K562 (cell line): Measurements from ENCODE around the gene CCNT2. TPM values are rescaled to one million over a fixed set of nuclear protein-coding genes. Genes with fewer than 3 reads are reported as not detected.
A peak's percentile ranks its signal among the peaks of the same experiment; 100 is the strongest.

Experiments used
- C11orf30 ChIP-seq: fragments of 450-650 bp; IDR thresholded peaks from 2 replicates; pipeline ENCODE4 v1.6.1; 2016; ENCODE audit warnings: low read depth, mild to moderate bottlenecking
- EHMT2 ChIP-seq: fragments of 450-650 bp; IDR thresholded peaks from 2 replicates; pipeline ENCODE4 v1.6.1; 2018; ENCODE audit warnings: antibody characterized with exemption
- JUNB ChIP-seq: fragments of 450-650 bp; formaldehyde crosslinking; conservative IDR thresholded peaks from 2 replicates; pipeline ENCODE4 v1.4.0; 2020; ENCODE audit warnings: mild to moderate bottlenecking
- MED1 ChIP-seq: sonication (generic); formaldehyde crosslinking; IDR thresholded peaks from 2 replicates; pipeline ENCODE4 v1.8.1; 2023; ENCODE audit warnings: missing genetic modification reagents, borderline replicate concordance
- PHF20 ChIP-seq: fragments of 450-650 bp; IDR thresholded peaks from 2 replicates; pipeline ENCODE4 v1.6.1; 2018; ENCODE audit not compliant: partially characterized antibody
- POLR2A ChIP-seq: fragments of 450-650 bp; conservative IDR thresholded peaks from 2 replicates; pipeline ENCODE4 v1.6.1; 2016
- PTBP1 ChIP-seq: fragments of 200-400 bp; formaldehyde crosslinking; IDR thresholded peaks from 2 replicates; pipeline ENCODE4 v1.6.1; 2017; ENCODE audit warnings: low read depth, low read length
- SIX5 ChIP-seq, 2 experiments: IDR thresholded peaks; 2 replicates each; pipeline ENCODE4 v1.6.1; 2011; ENCODE audit warnings: low read length in 2 of 2, borderline replicate concordance in 1 of 2, low read depth in 1 of 2, mild to moderate bottlenecking in 1 of 2, moderate library complexity in 1 of 2; ENCODE audit not compliant: insufficient read depth in 1 of 2
- SREBF2 ChIP-seq: sonication (generic); formaldehyde crosslinking; IDR thresholded peaks from 2 replicates; pipeline ENCODE4 v1.4.0; 2020; ENCODE audit warnings: mild to moderate bottlenecking, missing genetic modification reagents
- TCF3 ChIP-seq: sonication (generic); formaldehyde crosslinking; IDR thresholded peaks from 2 replicates; pipeline ENCODE4 v1.4.0; 2020; ENCODE audit warnings: mild to moderate bottlenecking, missing genetic modification reagents
- THRAP3 ChIP-seq: fragments of 450-650 bp; IDR thresholded peaks from 2 replicates; pipeline ENCODE4 v1.6.1; 2016; ENCODE audit warnings: mild to moderate bottlenecking, inconsistent platforms, borderline replicate concordance
- U2AF1 ChIP-seq: fragments of 200-400 bp; formaldehyde crosslinking; optimal IDR thresholded peaks from 2 replicates; pipeline ENCODE3; 2017; ENCODE audit warnings: mild to moderate bottlenecking, low read depth, low read length, moderate library complexity
- ZNF217 ChIP-seq: sonication (generic); formaldehyde crosslinking; IDR thresholded peaks from 2 replicates; pipeline ENCODE4 v1.8.0; 2022; ENCODE audit warnings: mild to moderate bottlenecking, missing genetic modification reagents
- ZNF76 ChIP-seq: fragments of 250-450 bp; sonication (Bioruptor Pico); IDR thresholded peaks from 2 replicates; pipeline ENCODE4 v1.4.0; 2020; ENCODE audit warnings: mild to moderate bottlenecking, moderate library complexity, borderline replicate concordance
- polyA plus RNA-seq, 8 experiments: library from polyadenylated mRNA; depleted of rRNA in 4 of 8; stranded (reverse) in 5 of 8; unstranded in 3 of 8; fragments of >200 nt; fragmentation: Nextera tagmentation in 2 of 8; fragmentation: Illumina TruSeq in 1 of 8; extraction: Ambion mirVana in 2 of 8; extraction: Trizol in 1 of 8; gene quantifications; 2 replicates each; pipeline versions ENCODE4 v1.2.1 to v1.2.3, GENCODE V29; 2011 to 2014; ENCODE audit warnings: inconsistent platforms in 1 of 8, missing spikeins in 1 of 8
- total RNA-seq, 7 experiments: library from RNA; depleted of rRNA in 6 of 7; stranded (reverse); fragments of >200 nt in 6 of 7; fragmentation: Illumina TruSeq in 2 of 7; extraction: Trizol in 2 of 7; gene quantifications; 2 replicates each; pipeline versions ENCODE4 v1.2.1 to v1.2.3, GENCODE V29; 2011 to 2021; ENCODE audit warnings: low replicate concordance in 1 of 7
- TF ChIP-seq, protein P1 (sequence below), 2 experiments: fragments of 450-650 bp; IDR thresholded peaks; 2 replicates each; pipeline ENCODE4 v1.6.1; 2016
- TF ChIP-seq, protein P2 (sequence below): IDR thresholded peaks from 3 replicates; pipeline ENCODE4 v1.6.1; 2011; ENCODE audit warnings: borderline replicate concordance, mild to moderate bottlenecking, moderate library complexity; ENCODE audit not compliant: insufficient read length; ENCODE audit errors: extremely low read depth
- TF ChIP-seq, protein P3 (sequence below): fragments of 250-450 bp; sonication (Bioruptor Pico); IDR thresholded peaks from 2 replicates; pipeline ENCODE4 v1.9.0; 2021; ENCODE audit warnings: mild to moderate bottlenecking, inconsistent platforms
- TF ChIP-seq, protein P4 (sequence below): fragments of 250-450 bp; sonication (Bioruptor Pico); IDR thresholded peaks from 2 replicates; pipeline ENCODE4 v1.8.0; 2021; ENCODE audit warnings: moderate library complexity, mild to moderate bottlenecking, inconsistent platforms

CCNT2 gene
- total and polyA plus RNA-seq, 9 of the 15 experiments (the other 6 are each of a cell fraction or from before 2014, with no cell fraction given): 12.6 to 30.0 (median 22.7) TPM

DNA sequence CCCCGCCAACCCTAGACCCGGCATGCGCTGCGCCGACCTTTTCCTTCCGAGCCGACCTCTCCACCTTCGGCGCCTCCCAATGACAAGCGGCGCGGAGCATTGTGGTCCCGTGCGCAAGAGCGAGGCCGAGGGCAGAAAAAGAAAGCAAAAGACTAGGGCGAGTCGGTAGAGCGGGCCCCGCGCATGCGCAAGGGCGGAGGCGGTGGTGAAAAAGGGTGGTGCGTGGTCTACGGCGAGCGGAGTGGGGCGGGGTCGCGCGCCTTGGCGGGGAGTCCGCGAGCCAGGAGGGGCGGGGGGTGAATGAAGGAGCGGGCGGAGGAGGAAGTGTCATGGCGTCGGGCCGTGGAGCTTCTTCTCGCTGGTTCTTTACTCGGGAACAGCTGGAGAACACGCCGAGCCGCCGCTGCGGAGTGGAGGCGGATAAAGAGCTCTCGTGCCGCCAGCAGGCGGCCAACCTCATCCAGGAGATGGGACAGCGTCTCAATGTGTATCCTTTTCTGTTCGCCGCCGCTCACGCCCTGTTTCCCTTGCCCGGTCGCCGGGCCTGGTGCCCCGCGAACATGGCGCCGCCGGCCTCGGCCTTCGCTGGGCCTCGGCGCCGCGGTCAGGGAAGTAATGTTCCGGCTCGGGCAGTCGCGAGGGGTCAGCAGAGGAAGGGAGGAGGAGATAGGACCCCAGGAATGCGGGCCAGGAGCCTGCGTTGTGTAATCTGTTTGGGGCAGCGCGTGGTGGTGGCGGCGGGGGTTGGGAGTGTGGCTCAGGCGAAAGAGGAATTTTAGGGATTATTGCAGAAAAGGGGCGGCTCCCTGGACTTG is at the start of gene CCNT2 (continued):
- TF ChIP-seq, protein P1, sequence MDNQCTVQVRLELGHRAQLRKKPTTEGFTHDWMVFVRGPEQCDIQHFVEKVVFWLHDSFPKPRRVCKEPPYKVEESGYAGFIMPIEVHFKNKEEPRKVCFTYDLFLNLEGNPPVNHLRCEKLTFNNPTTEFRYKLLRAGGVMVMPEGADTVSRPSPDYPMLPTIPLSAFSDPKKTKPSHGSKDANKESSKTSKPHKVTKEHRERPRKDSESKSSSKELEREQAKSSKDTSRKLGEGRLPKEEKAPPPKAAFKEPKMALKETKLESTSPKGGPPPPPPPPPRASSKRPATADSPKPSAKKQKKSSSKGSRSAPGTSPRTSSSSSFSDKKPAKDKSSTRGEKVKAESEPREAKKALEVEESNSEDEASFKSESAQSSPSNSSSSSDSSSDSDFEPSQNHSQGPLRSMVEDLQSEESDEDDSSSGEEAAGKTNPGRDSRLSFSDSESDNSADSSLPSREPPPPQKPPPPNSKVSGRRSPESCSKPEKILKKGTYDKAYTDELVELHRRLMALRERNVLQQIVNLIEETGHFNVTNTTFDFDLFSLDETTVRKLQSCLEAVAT (IDR thresholded peaks at IDR 0.05): peak in 1 of 2 experiments; percentile 21; a peak in 2 of 4 replicates
- TF ChIP-seq POLR2A: peak; percentile 72
- no peak for TF ChIP-seq SREBF2 (CRISPR knock-in tag)
- no peak for TF ChIP-seq U2AF1
- TF ChIP-seq, protein P2, sequence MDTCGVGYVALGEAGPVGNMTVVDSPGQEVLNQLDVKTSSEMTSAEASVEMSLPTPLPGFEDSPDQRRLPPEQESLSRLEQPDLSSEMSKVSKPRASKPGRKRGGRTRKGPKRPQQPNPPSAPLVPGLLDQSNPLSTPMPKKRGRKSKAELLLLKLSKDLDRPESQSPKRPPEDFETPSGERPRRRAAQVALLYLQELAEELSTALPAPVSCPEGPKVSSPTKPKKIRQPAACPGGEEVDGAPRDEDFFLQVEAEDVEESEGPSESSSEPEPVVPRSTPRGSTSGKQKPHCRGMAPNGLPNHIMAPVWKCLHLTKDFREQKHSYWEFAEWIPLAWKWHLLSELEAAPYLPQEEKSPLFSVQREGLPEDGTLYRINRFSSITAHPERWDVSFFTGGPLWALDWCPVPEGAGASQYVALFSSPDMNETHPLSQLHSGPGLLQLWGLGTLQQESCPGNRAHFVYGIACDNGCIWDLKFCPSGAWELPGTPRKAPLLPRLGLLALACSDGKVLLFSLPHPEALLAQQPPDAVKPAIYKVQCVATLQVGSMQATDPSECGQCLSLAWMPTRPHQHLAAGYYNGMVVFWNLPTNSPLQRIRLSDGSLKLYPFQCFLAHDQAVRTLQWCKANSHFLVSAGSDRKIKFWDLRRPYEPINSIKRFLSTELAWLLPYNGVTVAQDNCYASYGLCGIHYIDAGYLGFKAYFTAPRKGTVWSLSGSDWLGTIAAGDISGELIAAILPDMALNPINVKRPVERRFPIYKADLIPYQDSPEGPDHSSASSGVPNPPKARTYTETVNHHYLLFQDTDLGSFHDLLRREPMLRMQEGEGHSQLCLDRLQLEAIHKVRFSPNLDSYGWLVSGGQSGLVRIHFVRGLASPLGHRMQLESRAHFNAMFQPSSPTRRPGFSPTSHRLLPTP: no peak
- TF ChIP-seq PTBP1: no peak
- TF ChIP-seq SIX5 (IDR thresholded peaks at IDR 0.05; ENCODE audit: borderline replicate concordance in 1 of 2, insufficient read depth in 1 of 2, low read depth in 1 of 2, low read length in 2 of 2): peak; percentile 23 to 41; a peak in 3 of 4 replicates
- peak; percentile 81 for TF ChIP-seq C11orf30
- no peak for TF ChIP-seq THRAP3
- no peak for TF ChIP-seq TCF3 (CRISPR knock-in tag)
- no peak for TF ChIP-seq MED1 (CRISPR knock-in tag)
- TF ChIP-seq, protein P3, sequence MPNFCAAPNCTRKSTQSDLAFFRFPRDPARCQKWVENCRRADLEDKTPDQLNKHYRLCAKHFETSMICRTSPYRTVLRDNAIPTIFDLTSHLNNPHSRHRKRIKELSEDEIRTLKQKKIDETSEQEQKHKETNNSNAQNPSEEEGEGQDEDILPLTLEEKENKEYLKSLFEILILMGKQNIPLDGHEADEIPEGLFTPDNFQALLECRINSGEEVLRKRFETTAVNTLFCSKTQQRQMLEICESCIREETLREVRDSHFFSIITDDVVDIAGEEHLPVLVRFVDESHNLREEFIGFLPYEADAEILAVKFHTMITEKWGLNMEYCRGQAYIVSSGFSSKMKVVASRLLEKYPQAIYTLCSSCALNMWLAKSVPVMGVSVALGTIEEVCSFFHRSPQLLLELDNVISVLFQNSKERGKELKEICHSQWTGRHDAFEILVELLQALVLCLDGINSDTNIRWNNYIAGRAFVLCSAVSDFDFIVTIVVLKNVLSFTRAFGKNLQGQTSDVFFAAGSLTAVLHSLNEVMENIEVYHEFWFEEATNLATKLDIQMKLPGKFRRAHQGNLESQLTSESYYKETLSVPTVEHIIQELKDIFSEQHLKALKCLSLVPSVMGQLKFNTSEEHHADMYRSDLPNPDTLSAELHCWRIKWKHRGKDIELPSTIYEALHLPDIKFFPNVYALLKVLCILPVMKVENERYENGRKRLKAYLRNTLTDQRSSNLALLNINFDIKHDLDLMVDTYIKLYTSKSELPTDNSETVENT: peak; percentile 90
- TF ChIP-seq, protein P4, sequence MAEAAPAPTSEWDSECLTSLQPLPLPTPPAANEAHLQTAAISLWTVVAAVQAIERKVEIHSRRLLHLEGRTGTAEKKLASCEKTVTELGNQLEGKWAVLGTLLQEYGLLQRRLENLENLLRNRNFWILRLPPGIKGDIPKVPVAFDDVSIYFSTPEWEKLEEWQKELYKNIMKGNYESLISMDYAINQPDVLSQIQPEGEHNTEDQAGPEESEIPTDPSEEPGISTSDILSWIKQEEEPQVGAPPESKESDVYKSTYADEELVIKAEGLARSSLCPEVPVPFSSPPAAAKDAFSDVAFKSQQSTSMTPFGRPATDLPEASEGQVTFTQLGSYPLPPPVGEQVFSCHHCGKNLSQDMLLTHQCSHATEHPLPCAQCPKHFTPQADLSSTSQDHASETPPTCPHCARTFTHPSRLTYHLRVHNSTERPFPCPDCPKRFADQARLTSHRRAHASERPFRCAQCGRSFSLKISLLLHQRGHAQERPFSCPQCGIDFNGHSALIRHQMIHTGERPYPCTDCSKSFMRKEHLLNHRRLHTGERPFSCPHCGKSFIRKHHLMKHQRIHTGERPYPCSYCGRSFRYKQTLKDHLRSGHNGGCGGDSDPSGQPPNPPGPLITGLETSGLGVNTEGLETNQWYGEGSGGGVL (CRISPR knock-in tag): no peak
- TF ChIP-seq ZNF76 (CRISPR knock-in tag): no peak
- TF ChIP-seq JUNB (CRISPR knock-in tag): no peak
- TF ChIP-seq PHF20: peak; percentile 18
- no peak for TF ChIP-seq ZNF217
- no peak for TF ChIP-seq EHMT2
